Activated CD4-positive, alpha-beta T cell treated with anti-CD3 and anti-CD28 coated beads for 48 hours (primary cell): ENCODE data around the gene RASAL3.
"Not testable (repeated sequence)": the region's sequence is repeated elsewhere in the genome, so short reads cannot be mapped to it uniquely, and the experiment has no call there.

Source experiments
- DNase-seq: peaks from one replicate; pipeline ENCODE4 v3.0.0-alpha.2; 2020

The RASAL3 gene

DNA sequence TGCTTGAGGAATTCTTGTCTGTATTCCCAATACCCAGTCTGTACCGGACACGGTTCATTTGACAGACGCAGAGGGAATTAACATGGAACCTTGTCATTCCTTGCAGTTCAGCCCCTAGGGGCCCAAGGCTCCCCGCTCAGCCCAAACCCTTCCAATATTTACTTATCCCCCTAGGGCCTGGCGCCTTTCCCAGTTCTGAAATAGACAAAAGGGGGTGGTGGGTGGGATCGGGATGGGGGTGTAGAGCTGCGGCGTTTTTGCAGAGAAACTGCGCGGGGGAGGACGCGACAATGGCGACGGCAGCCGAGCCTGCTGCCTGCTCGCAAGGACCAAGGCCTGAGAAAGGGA, 46.1 kb downstream of the RASAL3 start:
- DNase-seq, result no peak

DNA sequence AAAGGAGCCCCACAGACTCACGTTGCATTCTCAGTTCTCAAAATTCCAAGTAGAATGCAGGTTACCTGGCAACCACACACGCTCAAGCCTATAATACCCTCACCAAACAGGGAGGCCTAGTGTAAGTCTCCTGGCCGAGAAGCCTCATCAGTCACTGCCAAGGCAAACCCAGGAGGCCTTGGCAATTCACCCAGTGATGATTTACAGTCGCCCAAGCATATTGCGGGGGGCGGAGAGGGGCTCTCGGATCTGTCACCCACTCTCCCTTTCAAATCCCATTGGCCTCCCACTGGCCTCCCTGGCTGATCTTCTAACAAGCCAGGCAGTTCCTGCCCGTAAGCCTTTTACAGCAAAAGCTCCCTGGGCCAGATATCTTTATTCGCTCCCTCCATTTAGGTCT, 46.6 kb downstream of the RASAL3 start:
- DNase-seq, result no peak

GRCh38 chr19:15412832-15413231, 51.5 kb downstream of the RASAL3 start:
- no peak for DNase-seq

DNA sequence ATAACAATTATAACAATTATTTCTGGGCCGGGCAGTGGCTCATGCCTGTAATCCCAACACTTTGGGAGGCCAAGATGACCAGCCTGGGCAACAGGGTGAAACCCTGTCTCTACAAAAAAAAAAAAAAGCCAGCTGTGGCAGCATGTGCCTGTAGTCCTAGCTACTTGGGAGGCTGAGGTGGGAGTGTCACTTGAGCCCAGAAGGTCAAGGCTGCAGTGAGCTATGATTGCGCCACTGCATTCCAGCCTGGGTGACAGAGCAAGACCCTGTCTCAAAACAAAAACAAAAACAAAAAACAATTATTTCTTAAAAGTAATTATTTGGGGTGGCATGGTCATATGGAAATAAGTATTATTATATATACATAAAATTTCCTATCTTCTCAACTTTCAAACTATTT, 53.0 kb downstream of the RASAL3 start:
- DNase-seq, result not testable (repeated sequence)

- no peak for DNase-seq
Observed at GRCh38 chr19:15404780-15405211, 59.5 kb downstream of the RASAL3 start.

DNA sequence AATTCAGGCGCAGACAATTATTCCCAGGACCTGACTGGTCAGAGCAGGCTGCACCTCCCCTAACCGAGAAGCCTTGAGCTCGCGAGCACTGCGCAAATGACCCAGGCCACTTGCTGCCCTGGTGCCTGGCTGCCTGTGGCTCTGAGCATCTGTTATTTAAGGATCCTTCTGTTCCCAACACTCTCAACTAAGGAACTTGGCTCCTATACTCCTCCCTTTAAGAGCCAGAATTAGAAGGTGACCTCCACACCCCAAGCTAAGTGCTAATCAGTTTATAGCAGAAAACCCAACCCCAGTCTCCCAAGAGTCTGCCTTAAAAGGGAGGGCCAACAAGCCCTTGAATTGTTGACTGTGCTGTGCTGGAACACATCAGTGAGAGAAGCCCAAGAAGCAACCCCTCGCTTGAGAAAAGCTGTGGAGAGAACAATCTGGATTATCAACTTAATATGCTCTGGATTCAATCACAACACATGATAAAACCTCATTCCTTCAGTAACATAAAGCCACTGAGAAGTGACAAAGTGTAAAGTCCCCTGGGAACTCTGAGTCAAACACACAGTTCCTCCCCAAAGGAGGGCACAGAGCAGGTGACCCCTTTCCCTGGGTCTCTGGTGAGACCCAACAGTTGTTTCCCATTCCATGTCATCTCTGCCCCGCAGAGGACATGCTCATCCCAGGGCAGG, 60.1 kb downstream of the RASAL3 start:
- DNase-seq, result no peak

- no peak for DNase-seq
Observed at GRCh38 chr19:15403151-15403531, 61.2 kb downstream of the RASAL3 start.

GRCh38 chr19:15402411-15403150, 61.8 kb downstream of the RASAL3 start:
- DNase-seq, result no peak
